HG03571 (cell line): ENCODE results near the gene MINK1.
"Not testable (repeated sequence)": the region's sequence is repeated elsewhere in the genome, so short reads cannot be mapped to it uniquely, and the experiment has no call there.

Experiments
- ATAC-seq: cut with Tn5 transposase; IDR thresholded peaks from one replicate; pipeline ENCODE4 v1.9.1; 2021; ENCODE audit not compliant: unreplicated experiment

The MINK1 gene

GRCh38 chr17:4897198-4897687 lies 64.1 kb downstream of the MINK1 start:
- no peak for ATAC-seq

GRCh38 chr17:4897785-4898184 lies 64.6 kb downstream of the MINK1 start:
- ATAC-seq = no peak

DNA sequence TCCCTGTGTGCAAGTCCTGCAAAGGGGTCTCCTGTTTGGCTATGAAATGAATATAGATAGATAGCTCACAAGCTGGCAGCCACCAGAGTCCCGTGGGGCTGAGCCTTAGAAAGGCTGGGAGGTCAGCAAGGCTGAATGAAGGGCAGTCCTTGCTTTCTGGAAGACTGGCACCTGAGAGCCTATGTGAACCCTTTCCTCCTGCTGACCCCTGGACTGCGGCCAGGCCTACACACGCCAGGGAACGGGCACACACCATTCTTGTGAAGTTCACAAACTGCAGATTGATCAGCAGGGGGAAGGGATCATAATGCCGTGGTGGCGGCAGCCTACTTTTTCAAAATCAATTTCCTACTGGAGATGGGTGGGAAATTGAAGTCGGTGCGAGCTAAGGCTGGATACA lies 65.2 kb downstream of the MINK1 start:
- ATAC-seq = no peak

- no peak for ATAC-seq
Measured at GRCh38 chr17:4898927-4899326, 65.8 kb downstream of the MINK1 start.

DNA sequence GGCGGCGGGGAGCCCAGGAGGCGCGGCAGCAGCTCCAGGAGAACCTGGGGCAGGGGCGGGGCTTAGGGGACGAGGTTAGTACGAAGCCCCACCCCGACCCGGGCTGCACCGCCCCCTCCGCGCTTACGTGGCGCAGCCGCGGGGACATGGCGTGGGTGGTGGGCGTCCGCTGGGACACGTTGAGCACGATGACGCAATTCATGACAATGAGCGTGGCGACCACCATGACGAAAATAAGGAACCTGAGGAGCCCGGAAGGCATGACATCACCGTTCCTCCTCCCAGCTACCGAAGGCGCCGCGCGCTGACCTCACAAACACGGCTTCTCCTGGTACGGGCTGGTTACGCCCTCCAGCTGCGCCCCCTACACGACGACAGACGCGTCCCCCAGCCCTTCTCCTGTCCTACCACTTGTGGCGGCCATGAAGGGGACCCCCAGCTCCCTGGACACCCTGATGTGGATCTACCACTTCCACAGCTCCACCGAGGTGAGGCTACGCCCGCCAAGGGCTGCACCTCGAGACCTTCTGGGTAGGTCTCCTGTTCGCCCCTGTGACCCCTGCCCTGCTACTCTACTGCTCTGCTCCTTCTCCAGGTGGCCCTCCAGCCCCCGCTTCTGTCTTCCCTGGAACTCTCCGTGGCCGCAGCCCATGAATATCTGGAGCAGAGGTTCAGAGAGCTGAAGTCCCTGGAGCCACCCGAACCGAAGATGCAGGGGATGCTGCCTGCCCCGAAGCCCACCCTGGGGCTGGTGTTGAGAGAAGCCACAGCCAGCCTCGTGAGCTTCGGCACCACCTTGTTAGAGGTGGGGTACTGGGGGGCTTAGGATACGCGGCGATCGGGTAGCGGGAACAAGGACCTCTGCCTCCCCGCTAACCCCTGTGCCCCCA lies 66.4 kb downstream of the MINK1 start, which contains the start of gene C17orf107:
Gene C17orf107, plus strand, starts transcription at position 196 of the 890 bp plus-strand sequence. Its CDS starts 227 bp downstream, at position 423.
- ATAC-seq = no peak

DNA sequence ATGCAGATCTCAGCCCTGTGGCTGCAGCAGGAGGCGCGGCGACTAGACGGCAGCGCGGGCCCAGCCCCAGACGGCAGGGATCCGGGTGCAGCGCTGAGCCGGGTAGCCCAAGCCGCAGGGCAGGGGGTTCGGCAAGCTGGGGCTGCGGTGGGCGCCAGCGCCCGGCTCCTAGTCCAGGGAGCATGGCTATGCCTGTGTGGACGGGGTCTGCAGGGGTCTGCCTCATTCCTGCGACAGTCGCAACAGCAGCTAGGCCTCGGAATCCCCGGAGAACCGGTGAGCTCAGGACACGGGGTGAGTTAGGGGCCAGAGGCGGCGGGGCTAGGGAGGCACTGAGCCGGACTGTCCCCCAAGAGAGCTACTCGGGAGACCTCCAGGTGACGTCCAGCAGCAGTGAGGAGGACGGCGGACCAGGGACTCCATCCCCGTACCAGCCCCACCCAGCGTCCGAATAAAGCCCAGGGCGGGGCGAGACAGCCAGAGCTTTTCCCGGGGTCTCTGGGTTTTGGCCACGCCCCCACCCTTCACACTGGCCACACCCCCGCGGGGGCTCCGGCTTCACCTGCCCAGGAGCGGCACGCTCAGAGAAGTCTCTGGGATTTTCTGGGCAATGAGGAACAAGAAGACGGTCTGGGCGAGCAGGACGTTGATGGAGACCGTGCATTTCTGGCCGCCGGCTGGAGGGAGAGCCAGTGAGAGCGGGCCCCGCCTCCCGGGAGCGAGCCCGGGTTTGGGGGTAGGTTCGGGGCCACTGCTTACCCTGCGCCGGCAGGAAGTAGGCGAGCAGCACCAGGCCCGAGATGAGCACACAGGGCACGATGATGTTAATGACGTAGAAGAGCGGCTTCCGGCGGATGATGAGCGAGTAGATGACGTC lies 67.3 kb downstream of the MINK1 start:
- no peak for ATAC-seq

- ATAC-seq = no peak
Measured at GRCh38 chr17:4901108-4901647, 68.0 kb downstream of the MINK1 start.

GRCh38 chr17:4901648-4902344 lies 68.7 kb downstream of the MINK1 start:
- ATAC-seq = no peak

GRCh38 chr17:4902540-4902939 lies 69.4 kb downstream of the MINK1 start:
- no peak for ATAC-seq

DNA sequence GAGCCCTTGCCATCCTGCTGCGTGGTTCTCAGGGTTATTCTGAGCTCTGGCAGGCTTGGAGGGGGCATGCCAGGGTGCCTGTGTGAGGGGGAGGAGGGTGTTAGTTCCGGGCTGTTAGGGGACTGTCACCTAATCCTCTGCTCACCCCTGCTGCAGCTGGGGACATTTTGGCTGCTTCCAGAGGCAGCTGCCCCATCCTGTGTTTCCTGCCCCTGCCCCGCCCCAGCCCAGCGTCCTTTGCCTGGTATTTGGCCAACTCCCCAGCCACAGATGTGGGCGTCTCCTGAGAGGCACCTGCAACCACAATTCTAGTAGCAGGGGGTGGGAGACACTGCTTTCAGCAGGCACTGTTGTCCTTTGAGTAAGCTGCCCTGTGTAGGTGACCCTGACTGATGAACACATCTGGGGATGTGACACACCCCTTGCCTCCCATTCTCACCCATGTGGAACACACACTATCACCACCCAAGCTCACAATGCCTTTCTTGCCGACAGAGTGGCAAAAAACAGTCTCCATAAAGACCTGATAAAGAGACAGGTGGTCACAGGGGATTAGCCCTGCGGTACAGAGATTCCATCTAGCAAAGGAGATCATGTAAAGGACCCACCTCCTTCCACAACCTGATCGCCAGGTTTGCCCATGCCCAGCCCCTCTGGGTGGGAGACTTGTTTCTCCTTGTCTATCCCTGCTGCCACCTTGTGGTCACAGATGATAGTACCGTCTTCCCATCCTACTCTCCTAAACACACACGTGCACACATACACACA lies 70.1 kb downstream of the MINK1 start, which contains the start of gene CHRNE:
Gene CHRNE, minus strand, starts transcription at position 48 of the 768 bp plus-strand sequence. Its CDS starts 35 bp downstream, at position 13.
- ATAC-seq = no peak

GRCh38 chr17:4906642-4907041 lies 73.5 kb downstream of the MINK1 start:
- ATAC-seq = not testable (repeated sequence)

DNA sequence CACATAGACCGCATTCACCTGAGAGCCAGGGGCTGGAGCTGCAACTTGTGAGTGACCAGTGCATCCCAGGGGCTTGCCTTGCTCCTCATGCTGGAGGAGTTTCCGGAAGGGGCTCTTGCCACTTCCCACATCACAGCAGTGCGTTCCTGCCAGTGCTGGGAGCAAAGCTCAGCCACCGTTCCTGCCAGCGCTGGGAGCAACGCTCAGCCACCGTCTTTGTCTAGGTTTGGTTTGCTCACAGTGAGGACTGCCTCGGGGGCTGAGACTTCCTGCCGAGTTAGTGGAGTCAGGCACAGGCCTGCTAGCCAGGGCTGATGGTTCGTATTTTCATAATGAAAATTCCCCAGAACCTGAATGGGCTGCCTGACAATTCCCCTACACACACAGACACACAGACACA lies 75.2 kb downstream of the MINK1 start:
- no peak for ATAC-seq

- ATAC-seq = no peak
Measured at GRCh38 chr17:4908711-4909496, 75.8 kb downstream of the MINK1 start.

GRCh38 chr17:4913994-4914393 lies 80.9 kb downstream of the MINK1 start:
- ATAC-seq = no peak

- not testable (repeated sequence) for ATAC-seq
Measured at GRCh38 chr17:4914551-4914950, 81.4 kb downstream of the MINK1 start.

GRCh38 chr17:4919511-4920047 lies 86.4 kb downstream of the MINK1 start:
- no peak for ATAC-seq

- ATAC-seq = no peak
Measured at GRCh38 chr17:4920351-4921048, 87.4 kb downstream of the MINK1 start.

DNA sequence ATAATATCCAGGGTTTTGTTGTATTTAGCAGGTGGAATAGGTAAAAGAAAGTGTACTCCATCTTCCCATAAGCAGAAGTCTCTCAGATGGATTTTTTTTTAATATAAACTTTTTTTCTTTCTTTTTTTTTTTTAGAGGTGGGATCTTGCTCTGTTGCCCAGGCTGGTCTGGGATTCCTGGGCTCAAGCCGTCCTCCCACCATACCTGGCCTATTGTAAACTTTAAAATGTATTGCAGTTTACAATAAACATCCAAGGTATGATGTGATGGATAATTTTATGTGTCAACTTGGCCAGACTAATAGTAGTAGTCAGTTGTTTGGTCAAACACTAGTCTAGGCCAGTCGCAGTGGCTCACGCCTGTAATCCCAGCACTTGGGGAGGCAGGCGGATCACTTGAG lies 88.2 kb downstream of the MINK1 start:
- no peak for ATAC-seq
